Measurements from ENCODE around the gene RETN. TPM values are rescaled to one million over a fixed set of nuclear protein-coding genes. Genes with fewer than 3 reads are reported as not detected.

RETN gene
- total and polyA plus RNA-seq, 4 donors, result 2.6 TPM; not detected in 3

Other genes starting within 250 kb of the RETN start
- gene PEX11G, start 180.0 kb upstream of the RETN start, total RNA-seq, result 1 to 10 TPM; 1.9 TPM
- gene PEX11G, start 180.0 kb upstream of the RETN start, polyA plus RNA-seq, result 1 to 10 TPM; 4.0 to 5.3 TPM
- gene ZNF358, start 152.9 kb upstream of the RETN start, total RNA-seq, result 10 to 100 TPM; 52.0 to 61.1 TPM
- gene ZNF358, start 152.9 kb upstream of the RETN start, polyA plus RNA-seq, result 100 to 1,000 TPM in 1 of 2 donors, 10 to 100 TPM in 1; 49.1 to 119 TPM
- gene MCOLN1, start 146.4 kb upstream of the RETN start, total RNA-seq, result 10 to 100 TPM; 21.2 to 36.0 TPM
- 10 to 100 TPM; 14.5 to 34.6 TPM for gene MCOLN1, start 146.4 kb upstream of the RETN start, polyA plus RNA-seq
- 100 to 1,000 TPM in 1 of 2 donors, 10 to 100 TPM in 1; 90.3 to 136 TPM for gene PNPLA6, start 133.3 kb upstream of the RETN start, total RNA-seq
- gene PNPLA6, start 133.3 kb upstream of the RETN start, polyA plus RNA-seq, result 10 to 100 TPM; 25.0 to 92.3 TPM
- gene CAMSAP3, start 73.2 kb upstream of the RETN start, total RNA-seq, result not detected
- 1 to 10 TPM in 1 of 2 donors, under 1 TPM in 1; 0.05 to 5.0 TPM for gene CAMSAP3, start 73.2 kb upstream of the RETN start, polyA plus RNA-seq
- gene XAB2, start 39.5 kb upstream of the RETN start, total RNA-seq, result 10 to 100 TPM; 25.4 to 34.1 TPM
- gene XAB2, start 39.5 kb upstream of the RETN start, polyA plus RNA-seq, result 10 to 100 TPM; 17.0 to 93.8 TPM
- 10 to 100 TPM; 81.2 to 95.7 TPM for gene PET100, start 39.3 kb upstream of the RETN start, total RNA-seq
- gene PET100, start 39.3 kb upstream of the RETN start, polyA plus RNA-seq, result 10 to 100 TPM; 67.6 to 96.4 TPM
- not detected for gene PCP2, start 35.3 kb upstream of the RETN start, total RNA-seq
- not detected for gene PCP2, start 35.3 kb upstream of the RETN start, polyA plus RNA-seq
- gene STXBP2, start 31.9 kb upstream of the RETN start, total RNA-seq, result 10 to 100 TPM; 30.3 to 35.4 TPM
- 10 to 100 TPM; 11.4 to 27.4 TPM for gene STXBP2, start 31.9 kb upstream of the RETN start, polyA plus RNA-seq
- gene MCEMP1, start 8.0 kb downstream of the RETN start, total RNA-seq, result 1 to 10 TPM in 1 of 2 donors, under 1 TPM in 1; 0.63 to 4.3 TPM
- 1 to 10 TPM in 1 of 2 donors, under 1 TPM in 1; 0.10 to 8.3 TPM for gene MCEMP1, start 8.0 kb downstream of the RETN start, polyA plus RNA-seq
- 10 to 100 TPM; 54.0 to 60.1 TPM for gene TRAPPC5, start 11.8 kb downstream of the RETN start, total RNA-seq
- gene TRAPPC5, start 11.8 kb downstream of the RETN start, polyA plus RNA-seq, result 10 to 100 TPM; 26.8 to 79.6 TPM
- gene FCER2, start 33.1 kb downstream of the RETN start, total RNA-seq, result 1 to 10 TPM in 1 of 2 donors, under 1 TPM in 1; 0.36 to 2.9 TPM
- not detected for gene FCER2, start 33.1 kb downstream of the RETN start, polyA plus RNA-seq
- 10 to 100 TPM in 1 of 2 donors, 1 to 10 TPM in 1; 2.8 to 26.8 TPM for gene CLEC4G, start 63.1 kb downstream of the RETN start, total RNA-seq
- gene CLEC4G, start 63.1 kb downstream of the RETN start, polyA plus RNA-seq, result 1 to 10 TPM in 1 of 2 donors, not detected in 1; 2.3 TPM
- 10 to 100 TPM; 19.2 to 63.9 TPM for gene CD209, start 78.5 kb downstream of the RETN start, total RNA-seq
- gene CD209, start 78.5 kb downstream of the RETN start, polyA plus RNA-seq, result 1 to 10 TPM; 1.0 to 3.1 TPM
- gene CLEC4M, start 94.2 kb downstream of the RETN start, total RNA-seq, result not detected
- gene CLEC4M, start 94.2 kb downstream of the RETN start, polyA plus RNA-seq, result under 1 TPM in 1 of 2 donors, not detected in 1; 0.50 TPM
- 10 to 100 TPM; 13.0 to 13.4 TPM for gene EVI5L, start 161.2 kb downstream of the RETN start, total RNA-seq
- 10 to 100 TPM in 1 of 2 donors, 1 to 10 TPM in 1; 4.3 to 11.9 TPM for gene EVI5L, start 161.2 kb downstream of the RETN start, polyA plus RNA-seq
- gene PRR36, start 205.3 kb downstream of the RETN start, total RNA-seq, result under 1 TPM in 1 of 2 donors, not detected in 1; 0.09 TPM
- under 1 TPM in 1 of 2 donors, not detected in 1; 0.13 TPM for gene PRR36, start 205.3 kb downstream of the RETN start, polyA plus RNA-seq
- gene LRRC8E, start 219.5 kb downstream of the RETN start, total RNA-seq, result under 1 TPM in 1 of 2 donors, not detected in 1; 0.60 TPM
- not detected for gene LRRC8E, start 219.5 kb downstream of the RETN start, polyA plus RNA-seq
- 10 to 100 TPM; 26.6 to 34.3 TPM for gene MAP2K7, start 234.8 kb downstream of the RETN start, total RNA-seq
- gene MAP2K7, start 234.8 kb downstream of the RETN start, polyA plus RNA-seq, result 10 to 100 TPM; 14.7 to 23.3 TPM
- under 1 TPM in 1 of 2 donors, not detected in 1; 0.84 TPM for gene TGFBR3L, start 245.8 kb downstream of the RETN start, total RNA-seq
- 1 to 10 TPM in 1 of 2 donors, not detected in 1; 1.5 TPM for gene TGFBR3L, start 245.8 kb downstream of the RETN start, polyA plus RNA-seq

All from aorta (tissue), 4 donors.